Gastroesophageal sphincter (tissue), 3 donors: ENCODE results near the gene TSPEAR.

Experiments
- EP300 ChIP-seq: sonication (generic); formaldehyde crosslinking; IDR thresholded peaks from one replicate; pipeline ENCODE4 v1.6.1; 2017; ENCODE audit warnings: antibody characterized with exemption, mild to moderate bottlenecking
- POLR2A ChIP-seq, 2 donors: fragments of 450-650 bp; IDR thresholded peaks; one replicate each; pipeline ENCODE4 v1.6.1; 2017; ENCODE audit warnings: antibody characterized with exemption in 2 of 2, mild to moderate bottlenecking in 2 of 2, moderate library complexity in 1 of 2
- POLR2AphosphoS5 ChIP-seq: sonication (generic); formaldehyde crosslinking; IDR thresholded peaks from one replicate; pipeline ENCODE4 v1.6.1; 2017; ENCODE audit warnings: antibody characterized with exemption
- TF ChIP-seq, protein P1 (sequence below), 4 experiments: fragments of 200-600 bp in 2 of 4; fragments of 450-650 bp in 2 of 4; sonication (generic) in 1 of 4; IDR thresholded peaks; one replicate each; pipeline ENCODE4 v1.5.1; 2017 to 2019; ENCODE audit warnings: antibody characterized with exemption in 4 of 4, mild to moderate bottlenecking in 2 of 4, moderate library complexity in 2 of 4

DNA sequence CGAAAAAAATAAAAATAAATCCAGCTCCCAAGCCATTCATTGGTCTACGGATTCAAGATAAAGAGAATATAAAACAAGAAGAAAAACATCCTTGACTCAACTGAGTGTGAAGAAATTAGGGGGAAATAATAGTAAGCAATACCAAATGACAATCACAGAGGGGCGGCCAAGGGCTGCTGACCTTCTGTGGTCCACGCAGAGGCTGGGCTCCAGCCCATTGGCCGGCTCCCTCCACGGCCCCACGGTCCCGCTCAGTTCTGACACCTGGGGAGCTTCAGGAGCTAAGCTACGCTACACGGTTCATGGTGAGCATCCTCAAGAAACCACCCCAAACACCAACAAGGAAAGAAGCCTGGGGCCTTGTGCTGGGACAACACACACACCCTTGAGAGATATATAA, 14.8 kb downstream of the TSPEAR start:
- TF ChIP-seq, protein P1, sequence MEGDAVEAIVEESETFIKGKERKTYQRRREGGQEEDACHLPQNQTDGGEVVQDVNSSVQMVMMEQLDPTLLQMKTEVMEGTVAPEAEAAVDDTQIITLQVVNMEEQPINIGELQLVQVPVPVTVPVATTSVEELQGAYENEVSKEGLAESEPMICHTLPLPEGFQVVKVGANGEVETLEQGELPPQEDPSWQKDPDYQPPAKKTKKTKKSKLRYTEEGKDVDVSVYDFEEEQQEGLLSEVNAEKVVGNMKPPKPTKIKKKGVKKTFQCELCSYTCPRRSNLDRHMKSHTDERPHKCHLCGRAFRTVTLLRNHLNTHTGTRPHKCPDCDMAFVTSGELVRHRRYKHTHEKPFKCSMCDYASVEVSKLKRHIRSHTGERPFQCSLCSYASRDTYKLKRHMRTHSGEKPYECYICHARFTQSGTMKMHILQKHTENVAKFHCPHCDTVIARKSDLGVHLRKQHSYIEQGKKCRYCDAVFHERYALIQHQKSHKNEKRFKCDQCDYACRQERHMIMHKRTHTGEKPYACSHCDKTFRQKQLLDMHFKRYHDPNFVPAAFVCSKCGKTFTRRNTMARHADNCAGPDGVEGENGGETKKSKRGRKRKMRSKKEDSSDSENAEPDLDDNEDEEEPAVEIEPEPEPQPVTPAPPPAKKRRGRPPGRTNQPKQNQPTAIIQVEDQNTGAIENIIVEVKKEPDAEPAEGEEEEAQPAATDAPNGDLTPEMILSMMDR (IDR thresholded peaks at IDR 0.05), result no peak
- TF ChIP-seq EP300 (no peak), POLR2A (IDR thresholded peaks at IDR 0.05) (no peak), POLR2AphosphoS5 (no peak)
